H1 (cell line): ENCODE data around the gene CCER1. TPM values are rescaled to one million over a fixed set of nuclear protein-coding genes. Genes with fewer than 3 reads are reported as not detected.
A peak's percentile ranks its signal among the peaks of the same experiment; 100 is the strongest.

Source experiments
- CTCF ChIA-PET: fragments of 300-600 bp; sonication (Branson Sonifier 250); formaldehyde crosslinking; loops from one replicate; lab custom pipeline; 2021; ENCODE audit not compliant: partially characterized antibody; lab: Charles Lee
- POLR2A ChIA-PET: fragments of 300-600 bp; sonication (Branson Sonifier 250); formaldehyde crosslinking; loops from one replicate; lab custom pipeline; 2021; ENCODE audit warnings: inconsistent platforms; ENCODE audit not compliant: partially characterized antibody; lab: Charles Lee
- DNase-seq, 2 experiments: peaks; one replicate each; pipeline versions ENCODE4 v3.0.0 to v3.0.0-alpha.2; 2010 to 2022; ENCODE audit warnings: low spot score in 2 of 2, low read depth in 1 of 2, mixed read lengths in 1 of 2
- FAIRE-seq: peaks from 2 replicates; lab custom pipeline; 2011; peaks lifted over from hg19 to GRCh38; lab: Jason Lieb, UNC
- H2AFZ ChIP-seq: 2 replicates; pipeline ENCODE4 v1.8.1; 2012; ENCODE audit warnings: low read length, inconsistent platforms
- H2AK5ac ChIP-seq: 2 replicates; pipeline ENCODE4 v1.6.1; 2013; ENCODE audit warnings: low read depth, low read length
- H2BK120ac ChIP-seq: replicated peaks from 2 replicates; pipeline ENCODE3; 2013; ENCODE audit warnings: low read depth, low read length, inconsistent platforms
- H2BK12ac ChIP-seq: 2 replicates; pipeline ENCODE4 v1.6.1; 2013; ENCODE audit warnings: low read depth, low read length
- H2BK15ac ChIP-seq: 2 replicates; pipeline ENCODE4 v1.6.1; 2013; ENCODE audit warnings: low read length
- H2BK20ac ChIP-seq: 2 replicates; pipeline ENCODE4 v1.6.1; 2013; ENCODE audit warnings: low read length
- H2BK5ac ChIP-seq: 2 replicates; pipeline ENCODE4 v1.6.1; 2013; ENCODE audit warnings: low read depth, low read length
- H3K14ac ChIP-seq: 2 replicates; pipeline ENCODE4 v1.6.1; 2013; ENCODE audit warnings: inconsistent platforms; ENCODE audit not compliant: insufficient read length
- H3K18ac ChIP-seq: 2 replicates; pipeline ENCODE4 v1.6.1; 2013; ENCODE audit warnings: low read length; ENCODE audit errors: extremely low read depth
- H3K23ac ChIP-seq: 2 replicates; pipeline ENCODE4 v1.6.1; 2013; ENCODE audit warnings: inconsistent platforms; ENCODE audit not compliant: insufficient read length
- H3K23me2 ChIP-seq: 2 replicates; pipeline ENCODE4 v1.6.1; 2013; ENCODE audit warnings: low read depth, low read length
- H3K27ac ChIP-seq: 2 replicates; pipeline ENCODE4 v1.6.1; 2011; ENCODE audit warnings: low read depth, low read length, inconsistent platforms
- H3K27me3 ChIP-seq, 4 experiments: replicated peaks in 1 of 4; 1 replicate in 1 of 4; 2 replicates in 3 of 4; pipeline versions ENCODE4 v1.6.1 to v1.8.1; 2011 to 2013; ENCODE audit warnings: low read length in 3 of 4, mild to moderate bottlenecking in 3 of 4, inconsistent platforms in 2 of 4, mixed read lengths in 2 of 4, moderate library complexity in 1 of 4; ENCODE audit not compliant: control insufficient read depth in 3 of 4, insufficient read depth in 3 of 4; ENCODE audit errors: extremely low read depth in 1 of 4
- H3K36me3 ChIP-seq, 4 experiments: 2 replicates each; pipeline versions ENCODE4 v1.6.1 to v1.8.1; 2011 to 2013; ENCODE audit warnings: mild to moderate bottlenecking in 4 of 4, low read length in 3 of 4, moderate library complexity in 2 of 4, control low read depth in 1 of 4, inconsistent platforms in 1 of 4; ENCODE audit not compliant: insufficient read depth in 4 of 4, control insufficient read depth in 2 of 4
- H3K4ac ChIP-seq: replicated peaks from 2 replicates; pipeline ENCODE3; 2013; ENCODE audit warnings: low read length, low read depth, mixed read lengths, inconsistent platforms; ENCODE audit not compliant: insufficient read length
- H3K4me1 ChIP-seq, 4 experiments: replicated peaks in 1 of 4; 1 replicate in 1 of 4; 2 replicates in 3 of 4; pipeline versions ENCODE4 v1.6.1 to v1.8.1; 2011 to 2013; ENCODE audit warnings: low read length in 3 of 4, inconsistent platforms in 2 of 4, mixed read lengths in 1 of 4; ENCODE audit not compliant: insufficient read depth in 4 of 4, control insufficient read depth in 3 of 4
- H3K4me2 ChIP-seq, 2 experiments: 2 replicates each; pipeline versions ENCODE4 v1.6.1 to v1.8.1; 2011 to 2013; ENCODE audit warnings: low read depth in 2 of 2, low read length in 2 of 2, control low read depth in 1 of 2, inconsistent platforms in 1 of 2, mild to moderate bottlenecking in 1 of 2; ENCODE audit not compliant: insufficient read depth in 1 of 2
- H3K4me3 ChIP-seq, 4 experiments: fragments of 200-600, 300-600 bp in 1 of 4; sonication (generic), shearing (Covaris generic), sonication (Bioruptor Twin) in 1 of 4; 2 replicates each; pipeline versions ENCODE4 v1.5.1 to v1.8.1; 2011 to 2016; ENCODE audit warnings: low read length in 4 of 4, low read depth in 3 of 4, control low read depth in 2 of 4, inconsistent platforms in 2 of 4, mild to moderate bottlenecking in 2 of 4, mixed read lengths in 1 of 4, moderate library complexity in 1 of 4; ENCODE audit not compliant: insufficient read depth in 2 of 4; ENCODE audit errors: extremely low read depth in 1 of 4
- H3K56ac ChIP-seq: replicated peaks from 2 replicates; pipeline ENCODE3; 2013; ENCODE audit warnings: low read depth, mild to moderate bottlenecking, mixed read lengths, low read length, inconsistent platforms; ENCODE audit not compliant: insufficient read length
- H3K79me1 ChIP-seq: 2 replicates; pipeline ENCODE4 v1.6.1; 2013; ENCODE audit warnings: low read depth, low read length, control low read depth
- H3K79me2 ChIP-seq, 2 experiments: 2 replicates each; pipeline versions ENCODE4 v1.6.1 to v1.8.1; 2012 to 2013; ENCODE audit warnings: low read length in 2 of 2, mild to moderate bottlenecking in 2 of 2, inconsistent platforms in 1 of 2; ENCODE audit not compliant: insufficient read depth in 2 of 2, control insufficient read depth in 1 of 2
- H3K9ac ChIP-seq, 4 experiments: replicated peaks in 1 of 4; 1 replicate in 1 of 4; 2 replicates in 3 of 4; pipeline versions ENCODE4 v1.6.1 to v1.8.1; 2011 to 2013; ENCODE audit warnings: low read depth in 3 of 4, low read length in 3 of 4, control low read depth in 2 of 4, mild to moderate bottlenecking in 2 of 4, moderate library complexity in 2 of 4, inconsistent platforms in 1 of 4; ENCODE audit errors: extremely low read depth in 1 of 4
- H3K9me3 ChIP-seq, 2 experiments: 2 replicates each; pipeline versions ENCODE4 v1.6.1 to v1.8.1; 2012 to 2013; ENCODE audit warnings: mild to moderate bottlenecking in 2 of 2, moderate library complexity in 2 of 2, control low read depth in 1 of 2, inconsistent platforms in 1 of 2, low read depth in 1 of 2, low read length in 1 of 2, mixed read lengths in 1 of 2; ENCODE audit not compliant: insufficient read depth in 2 of 2
- H4K20me1 ChIP-seq, 2 experiments: replicated peaks in 1 of 2; 2 replicates each; pipeline versions ENCODE3 to v1.8.1; 2011 to 2013; ENCODE audit warnings: inconsistent platforms in 2 of 2, low read length in 2 of 2, mild to moderate bottlenecking in 1 of 2; ENCODE audit not compliant: insufficient read depth in 2 of 2, control insufficient read depth in 1 of 2
- H4K5ac ChIP-seq: 2 replicates; pipeline ENCODE4 v1.6.1; 2013; ENCODE audit warnings: low read length, low read depth, mixed read lengths, inconsistent platforms; ENCODE audit not compliant: insufficient read length
- H4K8ac ChIP-seq: 2 replicates; pipeline ENCODE4 v1.8.0; 2013; ENCODE audit warnings: mild to moderate bottlenecking, moderate library complexity, low read length, inconsistent platforms; ENCODE audit not compliant: insufficient read depth; ENCODE audit errors: extremely low read depth
- H4K91ac ChIP-seq: replicated peaks from 2 replicates; pipeline ENCODE3; 2013; ENCODE audit warnings: low read length, mixed read lengths, inconsistent platforms; ENCODE audit not compliant: insufficient read length
- EP300 ChIP-seq, 2 experiments: IDR thresholded peaks; 1 replicate in 1 of 2; 2 replicates in 1 of 2; pipeline ENCODE4 v1.6.1; 2011 to 2012; ENCODE audit warnings: low read depth in 2 of 2, low read length in 2 of 2, mild to moderate bottlenecking in 2 of 2, borderline replicate concordance in 1 of 2, inconsistent platforms in 1 of 2, moderate library complexity in 1 of 2
- PHF8 ChIP-seq: fragments of 200-600 bp; sonication (generic); conservative IDR thresholded peaks from 2 replicates; pipeline ENCODE4 v1.7.1; 2012; ENCODE audit warnings: low read depth, mild to moderate bottlenecking, inconsistent platforms, low read length, moderate library complexity
- RXRA ChIP-seq: IDR thresholded peaks from 2 replicates; pipeline ENCODE4 v1.6.1; 2011; ENCODE audit warnings: low read depth, mild to moderate bottlenecking, low read length, moderate library complexity; ENCODE audit not compliant: insufficient read depth
- SP1 ChIP-seq: IDR thresholded peaks from 2 replicates; pipeline ENCODE4 v1.6.1; 2011; ENCODE audit warnings: low read depth, low read length
- WGBS, 2 experiments: shearing (Covaris generic) in 1 of 2; methylation state at CpG; one replicate each; pipeline versions ENCODE4 v1.1.6 to v1.1.7; 2013 to 2015; ENCODE audit warnings: low lambda C conversion rate in 2 of 2, mixed read lengths in 2 of 2, inconsistent platforms in 1 of 2, low coverage in 1 of 2, missing lambda C conversion rate in 1 of 2; ENCODE audit not compliant: insufficient replicate concordance in 2 of 2, insufficient coverage in 1 of 2, insufficient read length in 1 of 2; ENCODE audit errors: extremely low coverage in 1 of 2, missing lambda C conversion rate in 1 of 2; 5-methylcytosine and 5-hydroxymethylcytosine counted together
- polyA plus RNA-seq, 7 experiments: library from polyadenylated mRNA; depleted of rRNA in 3 of 7; stranded (reverse) in 5 of 7; unstranded in 2 of 7; fragments of >200 nt in 5 of 7; fragments of 200-250 nt in 2 of 7; gene quantifications; 1 replicate in 5 of 7; 2 replicates in 1 of 7; 4 replicates in 1 of 7; pipeline versions ENCODE4 v1.2.1 to v1.2.3, GENCODE V29; 2011 to 2013; ENCODE audit warnings: missing spikeins in 2 of 7, mixed read lengths in 2 of 7
- total RNA-seq: library from RNA; stranded (reverse); fragmentation: NEBNext Ultra II Directional; extraction: Animal tissue kit (Norgen Biotek cat#: 25700); gene quantifications from 2 replicates; pipeline ENCODE4 v1.2.1, GENCODE V29; 2021

The CCER1 gene
- total and polyA plus RNA-seq, 2 of the 8 experiments (the other 6 are each of a cell fraction or from before 2014, with no cell fraction given), result not detected

GRCh38 chr12:90947869-90948268, 7.1 kb downstream of the CCER1 start:
- Histone ChIP-seq H2BK12ac (no peak overlapping the region), H2BK120ac (no peak overlapping the region), H3K27me3 (no peaks in the 10 kb centered on the region), H3K14ac (no peak overlapping the region), H3K9ac (no peak overlapping the region), H2BK20ac (no peak overlapping the region), H3K4ac (no peak overlapping the region), H4K8ac (no peak overlapping the region), H3K27ac (no peak overlapping the region), H2BK5ac (no peak overlapping the region), H2AFZ (peak overlapping the region; percentile 98), H2AK5ac (no peak overlapping the region), H4K91ac (no peak overlapping the region), H3K18ac (no peak overlapping the region), H3K79me1 (no peaks in the 10 kb centered on the region), H3K23ac (no peak overlapping the region), H4K20me1 (no peaks in the 10 kb centered on the region), H3K9me3 (no peaks in the 10 kb centered on the region), H3K4me2 (no peak overlapping the region), H4K5ac (no peak overlapping the region), H3K36me3 (no peaks in the 10 kb centered on the region), H3K4me1 (no peaks in the 10 kb centered on the region), H3K56ac (no peak overlapping the region), H3K4me3 (no peak overlapping the region), H2BK15ac (no peak overlapping the region), H3K79me2 (no peaks in the 10 kb centered on the region), H3K23me2 (no peaks in the 10 kb centered on the region)
- ChIA-PET POLR2A (no interaction called here), CTCF (interaction anchor here (0.9 to 2.4 kb wide), 3 partner anchors 11 to 407 kb away, joined by 3 to 9 read pairs (median 3); no protein-coding TSS in a partner anchor)
- DNase-seq (no peak), FAIRE-seq (no peak)
- 93% methylated on average over 7 of the region's 7 CpGs; no CpG with 5 or more reads in 1 of the 2 experiments for WGBS, 2 experiments
- no peak for TF ChIP-seq PHF8
- TF ChIP-seq RXRA, result no peak
- no peak for TF ChIP-seq EP300 (IDR thresholded peaks at IDR 0.05; ENCODE audit: borderline replicate concordance in 1 of 2, low read depth in 2 of 2, low read length in 2 of 2)
- TF ChIP-seq SP1, result no peak
